SK-N-SH (cell line): Measurements from ENCODE around the gene CADPS2. TPM values are rescaled to one million over a fixed set of nuclear protein-coding genes. Genes with fewer than 3 reads are reported as not detected.

Experiments used
- CTCF ChIA-PET: fragments of 300-600, 350-600 bp; formaldehyde crosslinking; extraction: SDS; loops from one replicate; lab custom pipeline; 2021; lab: Yijun Ruan, JAX
- POLR2A ChIA-PET: fragments of 350-600 bp; sonication (Branson Sonifier 250); formaldehyde crosslinking; extraction: SDS; loops from one replicate; lab custom pipeline; 2020; ENCODE audit warnings: antibody characterized with exemption, inconsistent platforms; lab: Yijun Ruan, JAX
- DNase-seq: peaks from one replicate; pipeline ENCODE4 v3.0.0; 2012
- H2AFZ ChIP-seq: fragments of 200-600 bp; sonication (generic); 2 replicates; pipeline ENCODE4 v1.8.1; 2016; ENCODE audit warnings: antibody characterized with exemption, mild to moderate bottlenecking, low read depth
- H3F3A ChIP-seq: fragments of 200-600 bp; sonication (generic); replicated peaks from 2 replicates; pipeline ENCODE3; 2016; ENCODE audit warnings: antibody characterized with exemption, mild to moderate bottlenecking; ENCODE audit not compliant: insufficient read depth
- H3K27ac ChIP-seq, 2 experiments: fragments of 200-500 bp in 1 of 2; fragments of 200-600 bp in 1 of 2; sonication (Bioruptor generic) in 1 of 2; sonication (generic), shearing (Covaris generic) in 1 of 2; 2 replicates each; pipeline versions ENCODE4 v1.5.1 to v1.6.1; 2014 to 2016; ENCODE audit warnings: low read depth in 2 of 2, inconsistent platforms in 1 of 2, low read length in 1 of 2, mild to moderate bottlenecking in 1 of 2, mixed read lengths in 1 of 2
- H3K27me3 ChIP-seq: fragments of 200-600 bp; sonication (generic), shearing (Covaris generic); 2 replicates; pipeline ENCODE4 v1.6.1; 2016; ENCODE audit warnings: mixed run types; ENCODE audit not compliant: insufficient read depth
- H3K36me3 ChIP-seq, 2 experiments: fragments of 200-500 bp in 1 of 2; fragments of 200-600 bp in 1 of 2; sonication (Bioruptor generic) in 1 of 2; sonication (generic) in 1 of 2; replicated peaks in 1 of 2; 2 replicates each; pipeline versions ENCODE3 to v1.5.1; 2014 to 2016; ENCODE audit warnings: low read length in 1 of 2, mild to moderate bottlenecking in 1 of 2; ENCODE audit not compliant: insufficient read depth in 2 of 2, control insufficient read depth in 1 of 2
- H3K4me1 ChIP-seq, 2 experiments: fragments of 200-500 bp in 1 of 2; fragments of 200-600 bp in 1 of 2; sonication (Bioruptor generic) in 1 of 2; sonication (generic), shearing (Covaris generic) in 1 of 2; 2 replicates each; pipeline versions ENCODE4 v1.5.1 to v1.6.1; 2014 to 2016; ENCODE audit warnings: low read depth in 1 of 2, low read length in 1 of 2, mixed run types in 1 of 2; ENCODE audit not compliant: insufficient read depth in 2 of 2, control insufficient read depth in 1 of 2
- H3K4me2 ChIP-seq: fragments of 200-600 bp; sonication (generic), shearing (Covaris generic); 2 replicates; pipeline ENCODE4 v1.6.1; 2017; ENCODE audit warnings: mixed run types
- H3K4me3 ChIP-seq, 2 experiments: fragments of 200-500 bp in 1 of 2; fragments of 200-600 bp in 1 of 2; sonication (Bioruptor generic) in 1 of 2; sonication (generic), shearing (Covaris generic) in 1 of 2; 2 replicates each; pipeline versions ENCODE4 v1.5.1 to v1.8.1; 2014 to 2016; ENCODE audit warnings: low read depth in 2 of 2, inconsistent platforms in 1 of 2, low read length in 1 of 2, mild to moderate bottlenecking in 1 of 2, mixed read lengths in 1 of 2, moderate library complexity in 1 of 2
- H3K79me2 ChIP-seq: fragments of 200-600 bp; sonication (generic); 2 replicates; pipeline ENCODE4 v1.8.1; 2017; ENCODE audit warnings: mild to moderate bottlenecking; ENCODE audit not compliant: insufficient read depth
- H3K9ac ChIP-seq: fragments of 200-600 bp; sonication (generic); 2 replicates; pipeline ENCODE4 v1.6.1; 2017; ENCODE audit warnings: mixed run types
- H3K9me2 ChIP-seq: fragments of 200-600 bp; sonication (generic); 2 replicates; pipeline ENCODE4 v1.6.1; 2017; ENCODE audit warnings: mixed run types
- H3K9me3 ChIP-seq: fragments of 200-600 bp; sonication (generic); 2 replicates; pipeline ENCODE4 v1.6.1; 2017; ENCODE audit warnings: mixed run types, mild to moderate bottlenecking, moderate library complexity
- H4K20me1 ChIP-seq: fragments of 200-600 bp; sonication (generic); 2 replicates; pipeline ENCODE4 v1.6.1; 2017; ENCODE audit warnings: mild to moderate bottlenecking, mixed run types; ENCODE audit not compliant: insufficient read depth
- EP300 ChIP-seq, 2 experiments: IDR thresholded peaks; 2 replicates each; pipeline versions ENCODE4 v1.4.0 to v1.6.1; 2012; ENCODE audit warnings: borderline replicate concordance in 1 of 2, low read depth in 1 of 2, low read length in 1 of 2
- FOSL2 ChIP-seq: IDR thresholded peaks from 2 replicates; pipeline ENCODE4 v1.4.0; 2012; ENCODE audit warnings: low read depth, mild to moderate bottlenecking, moderate library complexity, borderline replicate concordance
- FOXJ3 ChIP-seq: sonication (generic); formaldehyde crosslinking; IDR thresholded peaks from 2 replicates; pipeline ENCODE4 v1.5.1; 2020; ENCODE audit warnings: mild to moderate bottlenecking, missing genetic modification reagents
- GABPA ChIP-seq: IDR thresholded peaks from 2 replicates; pipeline ENCODE4 v1.4.0; 2012; ENCODE audit warnings: low read depth, mild to moderate bottlenecking
- MEF2A ChIP-seq: IDR thresholded peaks from 2 replicates; pipeline ENCODE4 v1.4.0; 2012; ENCODE audit warnings: low read depth, borderline replicate concordance
- MXI1 ChIP-seq: IDR thresholded peaks from 2 replicates; pipeline ENCODE4 v1.6.1; 2012; ENCODE audit warnings: mild to moderate bottlenecking, low read depth, low read length, improper control_type of control experiment
- NFIC ChIP-seq: IDR thresholded peaks from 2 replicates; pipeline ENCODE4 v1.4.0; 2012; ENCODE audit warnings: borderline replicate concordance
- NRF1 ChIP-seq: IDR thresholded peaks from 2 replicates; pipeline ENCODE4 v1.6.1; 2012; ENCODE audit warnings: low read depth, mild to moderate bottlenecking, low read length
- RCOR1 ChIP-seq: fragments of 150-350 bp; IDR thresholded peaks from 2 replicates; pipeline ENCODE4 v1.6.1; 2017; ENCODE audit warnings: antibody characterized with exemption, low read length
- RXRA ChIP-seq: IDR thresholded peaks from 2 replicates; pipeline ENCODE4 v1.4.0; 2012; ENCODE audit warnings: low read depth, mild to moderate bottlenecking, borderline replicate concordance
- SIN3A ChIP-seq: IDR thresholded peaks from 2 replicates; pipeline ENCODE4 v1.6.1; 2012; ENCODE audit warnings: low read depth, mild to moderate bottlenecking, low read length, moderate library complexity, borderline replicate concordance
- SMC3 ChIP-seq: IDR thresholded peaks from 2 replicates; pipeline ENCODE4 v1.6.1; 2012; ENCODE audit warnings: low read depth, low read length, improper control_type of control experiment
- TAF1 ChIP-seq: IDR thresholded peaks from 2 replicates; pipeline ENCODE4 v1.6.1; 2012; ENCODE audit warnings: low read depth, mild to moderate bottlenecking, low read length, moderate library complexity, borderline replicate concordance
- TCF12 ChIP-seq: IDR thresholded peaks from 2 replicates; pipeline ENCODE4 v1.4.0; 2012
- TEAD4 ChIP-seq: IDR thresholded peaks from 2 replicates; pipeline ENCODE4 v1.4.0; 2012; ENCODE audit warnings: mild to moderate bottlenecking, borderline replicate concordance; ENCODE audit not compliant: insufficient read depth
- YY1 ChIP-seq: IDR thresholded peaks from 2 replicates; pipeline ENCODE4 v1.4.0; 2012; ENCODE audit warnings: low read depth, mild to moderate bottlenecking
- WGBS: methylation state at CpG from one replicate; pipeline ENCODE4 v1.1.6; 2017; ENCODE audit warnings: low lambda C conversion rate; 5-methylcytosine and 5-hydroxymethylcytosine counted together
- polyA plus RNA-seq, 3 experiments: library from polyadenylated mRNA; depleted of rRNA; stranded (reverse); fragments of >200 nt; gene quantifications; 2 replicates each; pipeline ENCODE4 v1.2.3, GENCODE V29; 2012
- TF ChIP-seq, protein P1 (sequence below): IDR thresholded peaks from 2 replicates; pipeline ENCODE4 v1.4.0; 2012; ENCODE audit warnings: low read depth, borderline replicate concordance
- TF ChIP-seq, protein P2 (sequence below): fragments of 200-600 bp; sonication (generic); IDR thresholded peaks from 2 replicates; pipeline ENCODE4 v1.6.1; 2017; ENCODE audit warnings: antibody characterized with exemption, mild to moderate bottlenecking, moderate library complexity
- TF ChIP-seq, protein P3 (sequence below): fragments of 150-350 bp; IDR thresholded peaks from 2 replicates; pipeline ENCODE4 v1.6.1; 2016; ENCODE audit warnings: mild to moderate bottlenecking, low read depth, low read length
- TF ChIP-seq, protein P4 (sequence below): fragments of 150-350 bp; IDR thresholded peaks from 2 replicates; pipeline ENCODE4 v1.6.1; 2017; ENCODE audit warnings: antibody characterized with exemption, low read length, low read depth, borderline replicate concordance

Gene CADPS2
- polyA plus RNA-seq, 1 of the 3 experiments (the other 2 are of a cell fraction), result 0.05 TPM

DNA sequence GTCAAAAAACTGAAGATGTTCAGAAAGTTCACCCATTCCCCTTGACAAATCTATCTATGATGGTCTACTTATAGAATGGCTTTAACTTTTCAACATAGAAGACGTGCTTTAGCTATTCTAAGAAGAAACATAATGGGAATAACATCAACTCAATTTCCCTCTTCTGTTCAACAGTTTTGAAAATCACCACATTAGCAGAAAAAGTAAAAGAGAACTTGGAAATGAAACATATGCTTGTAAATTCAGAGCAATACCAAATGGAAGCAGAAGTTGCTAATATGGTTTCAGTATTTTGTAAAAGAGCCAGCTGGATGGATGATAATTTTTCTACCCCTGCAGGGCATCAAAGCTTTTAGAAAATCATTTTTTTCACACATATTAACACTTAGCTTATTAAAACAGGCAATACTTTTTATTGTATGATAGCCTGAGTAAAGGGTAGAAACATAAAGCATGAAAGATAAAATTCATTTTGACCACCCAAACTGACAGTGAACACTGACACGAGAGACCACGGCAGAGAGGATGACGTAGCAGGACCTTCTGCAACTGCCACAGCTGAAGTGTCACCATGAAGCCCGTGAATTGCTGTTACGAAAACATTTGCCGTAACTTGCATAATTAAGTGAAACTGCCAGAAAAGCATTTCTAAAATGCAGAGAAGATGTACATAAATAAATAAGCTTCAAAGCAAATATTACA lies 542.5 kb downstream of the CADPS2 start:
- WGBS, result 14% methylated on average over 7 of the region's 7 CpGs
- Histone ChIP-seq H3K9ac (no peak overlapping the region), H3K9me2 (0 out of 2 replicates have a peak, but pooled peaks cover 5% of the 10 kb centered on the region), H3K4me2 (no peak overlapping the region), H3K36me3 (no peaks in the 10 kb centered on the region), H3K4me1 (no peaks in the 10 kb centered on the region), H3K4me3 (no peak overlapping the region), H3K27me3 (no peaks in the 10 kb centered on the region), H4K20me1 (no peaks in the 10 kb centered on the region), H3F3A (no peaks in the 10 kb centered on the region), H3K27ac (no peak overlapping the region), H3K9me3 (no peaks in the 10 kb centered on the region), H2AFZ (no peak overlapping the region), H3K79me2 (no peaks in the 10 kb centered on the region)
- TF ChIP-seq TCF12, result no peak
- no peak for TF ChIP-seq FOSL2
- no peak for TF ChIP-seq TEAD4
- no peak for TF ChIP-seq EP300 (IDR thresholded peaks at IDR 0.05; ENCODE audit: borderline replicate concordance in 1 of 2, low read depth in 1 of 2, low read length in 1 of 2)
- TF ChIP-seq NFIC, result no peak
- no peak for TF ChIP-seq GABPA
- TF ChIP-seq, protein P1, sequence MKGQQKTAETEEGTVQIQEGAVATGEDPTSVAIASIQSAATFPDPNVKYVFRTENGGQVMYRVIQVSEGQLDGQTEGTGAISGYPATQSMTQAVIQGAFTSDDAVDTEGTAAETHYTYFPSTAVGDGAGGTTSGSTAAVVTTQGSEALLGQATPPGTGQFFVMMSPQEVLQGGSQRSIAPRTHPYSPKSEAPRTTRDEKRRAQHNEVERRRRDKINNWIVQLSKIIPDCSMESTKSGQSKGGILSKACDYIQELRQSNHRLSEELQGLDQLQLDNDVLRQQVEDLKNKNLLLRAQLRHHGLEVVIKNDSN, result no peak
- TF ChIP-seq, protein P2, sequence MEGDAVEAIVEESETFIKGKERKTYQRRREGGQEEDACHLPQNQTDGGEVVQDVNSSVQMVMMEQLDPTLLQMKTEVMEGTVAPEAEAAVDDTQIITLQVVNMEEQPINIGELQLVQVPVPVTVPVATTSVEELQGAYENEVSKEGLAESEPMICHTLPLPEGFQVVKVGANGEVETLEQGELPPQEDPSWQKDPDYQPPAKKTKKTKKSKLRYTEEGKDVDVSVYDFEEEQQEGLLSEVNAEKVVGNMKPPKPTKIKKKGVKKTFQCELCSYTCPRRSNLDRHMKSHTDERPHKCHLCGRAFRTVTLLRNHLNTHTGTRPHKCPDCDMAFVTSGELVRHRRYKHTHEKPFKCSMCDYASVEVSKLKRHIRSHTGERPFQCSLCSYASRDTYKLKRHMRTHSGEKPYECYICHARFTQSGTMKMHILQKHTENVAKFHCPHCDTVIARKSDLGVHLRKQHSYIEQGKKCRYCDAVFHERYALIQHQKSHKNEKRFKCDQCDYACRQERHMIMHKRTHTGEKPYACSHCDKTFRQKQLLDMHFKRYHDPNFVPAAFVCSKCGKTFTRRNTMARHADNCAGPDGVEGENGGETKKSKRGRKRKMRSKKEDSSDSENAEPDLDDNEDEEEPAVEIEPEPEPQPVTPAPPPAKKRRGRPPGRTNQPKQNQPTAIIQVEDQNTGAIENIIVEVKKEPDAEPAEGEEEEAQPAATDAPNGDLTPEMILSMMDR, result no peak
- no peak for TF ChIP-seq FOXJ3 (CRISPR knock-in tag)
- TF ChIP-seq, protein P3, sequence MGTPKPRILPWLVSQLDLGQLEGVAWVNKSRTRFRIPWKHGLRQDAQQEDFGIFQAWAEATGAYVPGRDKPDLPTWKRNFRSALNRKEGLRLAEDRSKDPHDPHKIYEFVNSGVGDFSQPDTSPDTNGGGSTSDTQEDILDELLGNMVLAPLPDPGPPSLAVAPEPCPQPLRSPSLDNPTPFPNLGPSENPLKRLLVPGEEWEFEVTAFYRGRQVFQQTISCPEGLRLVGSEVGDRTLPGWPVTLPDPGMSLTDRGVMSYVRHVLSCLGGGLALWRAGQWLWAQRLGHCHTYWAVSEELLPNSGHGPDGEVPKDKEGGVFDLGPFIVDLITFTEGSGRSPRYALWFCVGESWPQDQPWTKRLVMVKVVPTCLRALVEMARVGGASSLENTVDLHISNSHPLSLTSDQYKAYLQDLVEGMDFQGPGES, result no peak
- no peak for TF ChIP-seq SIN3A
- no peak for TF ChIP-seq NRF1
- no peak for TF ChIP-seq RCOR1
- DNase-seq, result no peak
- POLR2A ChIA-PET, result no interaction called here
- CTCF ChIA-PET, result interaction anchor here (0.8 kb wide), 1 partner anchor 114 kb away, joined by 3 read pairs; no protein-coding TSS in a partner anchor

DNA sequence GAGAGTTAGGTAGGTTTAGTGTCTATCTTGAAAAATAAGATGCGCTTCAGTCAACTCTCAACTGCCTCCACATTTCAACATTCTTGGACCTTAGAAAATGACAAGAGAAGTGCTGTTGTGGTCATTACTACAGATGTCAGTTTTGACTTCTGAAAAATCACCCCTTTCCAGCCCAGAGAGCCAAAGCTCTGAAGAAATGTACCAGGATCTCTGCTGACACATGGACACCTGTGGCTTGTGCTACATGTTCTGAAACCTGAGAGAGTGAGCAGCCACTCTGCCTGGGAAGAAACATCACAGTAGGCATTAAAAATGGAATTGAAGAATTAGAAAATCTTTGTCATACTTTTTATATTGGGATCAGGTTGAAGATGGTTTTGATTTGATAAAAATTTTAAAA lies 545.8 kb downstream of the CADPS2 start:
- Histone ChIP-seq H3K9ac (no peak overlapping the region), H3K9me3 (no peaks in the 10 kb centered on the region), H3K9me2 (0 out of 2 replicates have a peak, but pooled peaks cover 5% of the 10 kb centered on the region), H3F3A (no peaks in the 10 kb centered on the region), H4K20me1 (no peaks in the 10 kb centered on the region), H3K79me2 (no peaks in the 10 kb centered on the region), H2AFZ (no peak overlapping the region), H3K4me2 (no peak overlapping the region), H3K4me3 (no peak overlapping the region), H3K36me3 (no peaks in the 10 kb centered on the region), H3K4me1 (peaks cover 0 to 3% of the 10 kb centered on the region in 2 experiments; a peak in 1 of 4 replicates), H3K27ac (no peak overlapping the region), H3K27me3 (no peaks in the 10 kb centered on the region)
- 19% methylated on average over 1 of the region's 1 CpG for WGBS
- ChIA-PET POLR2A (no interaction called here), CTCF (no interaction called here)
- DNase-seq, result no peak
- TF ChIP-seq YY1 (no peak), MEF2A (no peak), MXI1 (no peak), SMC3 (no peak), RXRA (no peak), TAF1 (no peak), TCF12 (no peak)
- TF ChIP-seq, protein P4, sequence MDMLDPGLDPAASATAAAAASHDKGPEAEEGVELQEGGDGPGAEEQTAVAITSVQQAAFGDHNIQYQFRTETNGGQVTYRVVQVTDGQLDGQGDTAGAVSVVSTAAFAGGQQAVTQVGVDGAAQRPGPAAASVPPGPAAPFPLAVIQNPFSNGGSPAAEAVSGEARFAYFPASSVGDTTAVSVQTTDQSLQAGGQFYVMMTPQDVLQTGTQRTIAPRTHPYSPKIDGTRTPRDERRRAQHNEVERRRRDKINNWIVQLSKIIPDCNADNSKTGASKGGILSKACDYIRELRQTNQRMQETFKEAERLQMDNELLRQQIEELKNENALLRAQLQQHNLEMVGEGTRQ, result no peak
- TF ChIP-seq, protein P3, result no peak
